Measurements from ENCODE around the gene SLC25A25.

Gene SLC25A25

DNA sequence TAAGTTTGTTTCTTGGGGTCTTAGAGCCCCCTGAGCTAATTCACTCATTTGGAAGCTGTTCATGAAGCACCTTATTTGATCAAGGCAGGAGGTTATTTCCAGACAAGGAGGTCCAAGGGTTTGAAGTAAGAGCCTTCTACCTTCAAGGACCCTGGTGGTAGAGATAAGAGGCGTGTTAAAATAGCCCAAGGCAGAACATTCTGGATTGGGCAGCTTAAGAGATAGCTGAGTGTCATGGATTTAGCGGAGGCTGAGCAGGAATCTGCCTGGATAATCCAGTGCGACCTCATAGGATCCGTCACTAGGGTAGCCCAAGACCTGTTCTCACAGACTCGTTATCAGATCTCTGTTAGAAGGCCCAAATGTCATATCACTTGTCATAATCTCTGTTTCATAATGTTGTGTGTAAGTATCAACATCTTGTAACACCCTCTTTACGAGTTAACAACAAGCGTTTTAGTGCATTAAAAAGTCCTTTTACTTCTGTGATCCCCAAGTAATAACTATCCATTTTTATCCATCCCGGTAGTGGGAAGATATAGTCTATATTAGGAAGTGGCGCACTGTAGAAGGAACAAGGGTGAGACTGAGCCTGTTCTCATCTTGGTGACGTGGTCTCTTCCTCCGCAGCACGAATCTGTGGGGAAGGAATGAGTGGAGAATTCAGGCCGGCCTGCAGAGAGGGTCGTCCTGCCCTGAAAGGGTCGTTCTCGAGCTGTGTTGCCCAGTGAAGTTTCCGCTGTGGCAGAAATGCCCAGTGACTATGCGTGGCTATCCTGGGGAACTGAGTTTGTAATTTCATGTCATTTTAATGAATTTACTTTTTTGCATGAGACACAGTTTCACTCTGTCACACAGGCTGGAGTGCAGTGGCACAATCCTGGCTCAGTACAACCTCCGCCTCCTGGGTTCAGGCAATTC is 28.8 kb downstream of the SLC25A25 start:
- no peak for DNase-seq (ENCODE audit: low spot score)

- no peak for DNase-seq (ENCODE audit: low spot score)
Observed at GRCh38 chr9:128097543-128098296, 29.7 kb downstream of the SLC25A25 start.

DNA sequence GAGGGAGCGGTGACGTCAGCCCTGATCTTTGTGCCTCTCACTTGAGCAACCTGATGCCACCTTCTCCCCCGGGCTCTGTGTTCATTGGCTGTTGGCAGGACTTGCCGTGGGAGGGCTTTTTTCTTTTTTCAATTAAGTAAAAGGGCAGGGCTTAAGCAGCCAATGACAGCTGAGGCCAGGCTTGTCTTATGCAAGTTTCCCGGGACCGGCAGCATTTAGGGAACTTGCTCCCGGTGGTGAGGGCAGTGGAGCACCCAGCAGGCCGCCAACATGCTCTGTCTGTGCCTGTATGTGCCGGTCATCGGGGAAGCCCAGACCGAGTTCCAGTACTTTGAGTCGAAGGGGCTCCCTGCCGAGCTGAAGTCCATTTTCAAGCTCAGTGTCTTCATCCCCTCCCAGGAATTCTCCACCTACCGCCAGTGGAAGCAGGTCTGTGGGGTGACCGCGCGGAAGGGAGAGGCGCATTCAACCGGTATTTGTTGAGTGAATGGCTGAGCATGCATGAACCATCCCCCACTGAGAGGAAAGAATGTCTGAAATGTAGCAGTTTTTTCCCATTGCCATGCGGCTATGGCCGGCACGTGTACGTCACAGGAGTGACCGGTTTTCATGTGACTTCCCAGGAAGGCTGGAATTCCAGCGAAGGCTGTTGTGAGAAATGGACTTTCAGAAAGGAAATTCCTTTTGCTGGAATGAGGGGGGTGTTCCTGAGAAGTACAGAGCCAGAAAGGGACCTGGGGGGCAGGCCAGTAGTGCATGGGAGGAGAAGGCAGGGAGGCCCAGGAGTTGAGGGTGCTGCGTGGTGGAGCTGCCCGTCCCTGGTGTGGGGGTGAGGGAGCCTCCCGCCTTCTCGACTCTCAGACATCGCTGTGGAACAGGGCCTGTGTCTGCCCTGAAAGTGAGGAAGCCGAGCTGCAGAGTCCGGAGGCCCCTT is 30.5 kb downstream of the SLC25A25 start:
- DNase-seq (ENCODE audit: low spot score): peak; percentile 87

DNA sequence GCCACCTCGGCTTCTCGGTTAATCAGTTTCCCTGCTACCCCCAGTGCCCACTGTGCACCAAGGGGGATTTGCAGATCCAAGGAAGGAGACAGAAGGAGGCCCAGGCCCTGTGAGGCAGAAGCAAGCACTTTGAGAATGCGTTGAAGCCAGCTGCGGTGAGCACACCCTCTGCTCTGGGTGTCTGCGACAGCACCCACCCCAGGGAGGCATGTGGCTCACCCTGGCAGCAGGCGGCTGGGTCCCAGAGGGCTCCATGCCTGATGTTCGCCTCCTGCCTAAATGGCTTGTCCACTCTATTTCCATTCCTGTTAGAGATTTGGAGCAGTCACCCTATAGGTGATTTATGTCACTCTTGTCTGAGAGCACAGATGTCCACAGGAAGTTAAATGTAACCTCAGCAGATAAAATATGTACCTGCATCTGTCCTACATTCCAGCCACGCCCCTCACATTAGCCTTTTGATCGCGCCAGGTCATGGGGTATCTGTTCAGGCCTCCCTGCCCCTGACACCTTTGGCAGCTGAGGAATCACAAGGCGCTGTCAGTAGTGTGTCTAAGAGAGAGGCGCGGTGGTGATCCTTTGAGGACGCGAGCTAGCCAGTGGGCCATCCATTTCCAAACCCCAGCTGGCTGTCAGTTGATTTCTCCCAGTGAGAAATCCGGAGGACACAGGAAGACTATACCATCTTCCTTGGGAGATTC is 31.3 kb downstream of the SLC25A25 start:
- no peak for DNase-seq (ENCODE audit: low spot score)

DNA sequence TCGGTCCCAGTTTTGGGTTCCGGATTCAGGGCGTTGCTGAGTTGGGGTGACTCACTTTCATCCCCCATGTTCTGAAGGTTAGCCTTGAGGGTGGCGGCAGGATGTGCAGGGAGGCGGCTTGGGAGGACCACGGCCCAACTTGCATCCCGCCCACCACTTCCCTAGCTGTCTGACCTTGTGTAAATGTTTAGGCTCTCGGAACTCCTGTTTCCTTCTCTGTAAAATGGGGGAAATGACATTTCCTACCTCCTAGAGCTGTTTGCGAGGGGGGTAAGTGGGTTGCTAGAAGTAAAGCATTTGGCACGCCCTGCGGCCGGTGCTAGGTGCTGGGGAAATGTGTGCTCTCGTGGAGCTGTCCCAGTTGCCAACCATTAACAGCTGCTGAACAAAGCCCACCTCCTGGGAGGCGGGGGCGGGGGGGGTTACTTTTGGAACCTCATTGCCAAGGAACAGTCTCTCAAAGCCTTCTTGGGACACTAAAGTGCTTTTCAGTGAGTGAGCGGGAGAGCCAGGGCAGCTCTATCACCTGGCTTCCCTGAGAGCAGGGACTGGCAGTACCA is 32.0 kb downstream of the SLC25A25 start:
- DNase-seq (ENCODE audit: low spot score): no peak

DNA sequence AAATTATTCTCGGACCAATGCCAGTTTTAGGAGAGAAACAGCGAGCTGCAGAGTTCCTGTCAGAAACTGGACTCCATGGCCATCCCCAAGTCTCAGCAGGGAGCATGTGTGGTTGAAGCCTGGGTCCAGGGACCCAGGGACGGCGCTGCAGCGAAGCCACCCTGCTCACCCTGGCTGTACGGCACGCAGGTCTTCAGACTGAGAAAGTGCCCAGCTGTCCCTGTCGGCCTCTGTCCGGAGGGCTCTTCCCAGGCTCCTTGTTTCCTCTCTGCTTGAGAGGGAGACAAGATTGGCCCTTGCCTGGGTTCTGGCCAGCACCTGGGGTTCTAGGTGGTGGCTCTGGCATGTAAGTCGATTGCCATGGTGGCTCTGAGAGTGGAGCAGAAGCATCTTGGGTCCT is 32.5 kb downstream of the SLC25A25 start:
- no peak for DNase-seq (ENCODE audit: low spot score)

DNA sequence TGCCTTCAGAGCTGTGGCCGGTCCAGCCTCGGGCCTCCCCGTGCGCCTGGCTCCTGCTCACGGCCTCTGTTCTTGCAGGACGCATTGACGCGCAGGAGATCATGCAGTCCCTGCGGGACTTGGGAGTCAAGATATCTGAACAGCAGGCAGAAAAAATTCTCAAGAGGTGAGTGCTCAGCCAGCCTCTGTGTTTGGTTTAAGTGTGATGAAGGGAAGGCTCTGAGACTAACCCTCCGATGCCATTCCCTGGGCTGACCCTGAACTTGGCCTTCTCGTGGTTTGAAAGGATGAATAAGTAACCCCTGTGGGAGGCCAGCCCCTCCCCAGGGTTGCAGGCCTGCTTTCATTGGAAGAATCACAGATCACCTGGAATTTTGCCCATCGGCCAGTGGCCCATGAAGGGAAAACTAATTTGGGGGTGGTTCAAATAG is 33.2 kb downstream of the SLC25A25 start:
- DNase-seq (ENCODE audit: low spot score): no peak

DNA sequence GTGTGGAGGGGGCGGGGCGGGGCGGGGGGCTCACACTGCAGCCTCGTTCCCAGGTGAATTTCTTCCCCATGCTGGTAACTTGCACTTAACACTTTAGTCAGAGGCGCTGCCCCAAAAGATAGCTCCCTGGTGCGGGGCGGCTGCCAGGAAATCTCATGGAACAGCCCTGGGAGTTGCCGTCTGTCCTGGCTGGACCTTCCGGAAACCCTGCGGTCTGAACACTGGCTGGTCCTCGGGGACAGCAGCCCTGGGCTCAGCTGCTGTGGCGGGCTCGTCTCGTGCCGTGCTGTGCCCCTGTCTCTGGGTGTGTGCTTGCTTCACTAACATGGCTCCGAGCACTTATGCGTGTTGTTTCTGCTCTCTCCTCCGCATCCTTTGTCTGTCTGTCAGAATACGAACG is 33.7 kb downstream of the SLC25A25 start:
- no peak for DNase-seq (ENCODE audit: low spot score)

- no peak for DNase-seq (ENCODE audit: low spot score)
Observed at GRCh38 chr9:128102196-128102595, 34.2 kb downstream of the SLC25A25 start.

DNA sequence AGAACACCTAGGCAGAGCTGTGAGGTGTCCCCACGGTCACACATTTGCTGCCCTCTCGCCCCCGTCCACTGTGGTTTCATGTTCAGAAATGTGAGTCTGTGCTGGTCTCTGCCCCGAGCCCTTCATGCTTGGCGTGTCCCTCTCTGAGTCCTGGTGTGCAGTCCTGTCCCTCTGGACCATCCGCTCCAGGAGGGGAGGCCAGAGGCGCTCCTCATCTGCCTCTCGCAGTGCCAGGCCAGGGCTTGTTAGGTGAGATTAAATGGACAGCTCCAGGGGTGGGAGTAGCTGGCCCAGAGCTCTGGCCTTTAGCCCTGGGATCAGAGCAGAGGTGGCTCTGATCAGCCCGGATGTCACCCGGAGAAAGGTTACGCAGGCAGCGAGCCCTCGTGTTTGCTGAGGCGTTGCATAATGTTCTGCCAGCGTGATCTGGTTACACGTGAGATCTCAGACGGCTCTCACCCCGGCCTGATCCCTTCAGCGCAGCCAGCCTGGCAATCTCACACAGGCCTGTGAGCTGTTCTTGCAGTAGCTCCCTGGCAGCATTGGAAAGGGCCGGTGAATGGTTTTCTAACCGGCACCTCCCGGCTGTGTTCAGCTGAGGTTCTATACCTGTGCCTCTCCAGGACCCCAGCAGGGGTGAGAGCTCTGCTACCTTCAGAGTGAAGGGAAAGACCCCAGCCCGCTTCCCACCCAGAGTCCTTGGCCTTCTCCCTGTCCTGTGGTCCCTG is 35.0 kb downstream of the SLC25A25 start:
- DNase-seq (ENCODE audit: low spot score): no peak

- DNase-seq (ENCODE audit: low spot score): no peak
Observed at GRCh38 chr9:128103589-128103962, 35.5 kb downstream of the SLC25A25 start.

DNA sequence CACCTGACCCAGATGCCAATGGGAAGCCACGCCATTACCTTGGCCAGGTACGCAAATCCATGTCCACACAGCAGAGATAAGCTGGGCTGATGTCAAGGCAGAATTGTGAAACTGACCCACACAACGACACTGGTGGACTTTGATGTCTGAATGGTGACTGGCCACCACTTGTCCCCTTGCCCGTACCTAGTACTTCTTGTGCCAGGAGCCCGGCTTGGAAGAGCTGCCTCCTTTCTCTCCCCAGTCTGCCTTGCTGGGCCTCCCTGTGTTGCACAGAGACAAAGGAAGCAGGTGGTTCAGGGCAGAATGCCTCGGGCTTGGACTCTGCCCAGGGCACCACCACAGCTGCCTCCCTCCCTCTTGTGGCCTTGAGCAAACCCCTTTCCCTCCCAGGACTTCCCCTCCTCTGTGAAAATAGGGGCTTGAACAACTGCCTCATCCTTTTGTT is 36.2 kb downstream of the SLC25A25 start:
- DNase-seq (ENCODE audit: low spot score): no peak

- DNase-seq (ENCODE audit: low spot score): no peak
Observed at GRCh38 chr9:128105538-128106175, 37.6 kb downstream of the SLC25A25 start.

DNA sequence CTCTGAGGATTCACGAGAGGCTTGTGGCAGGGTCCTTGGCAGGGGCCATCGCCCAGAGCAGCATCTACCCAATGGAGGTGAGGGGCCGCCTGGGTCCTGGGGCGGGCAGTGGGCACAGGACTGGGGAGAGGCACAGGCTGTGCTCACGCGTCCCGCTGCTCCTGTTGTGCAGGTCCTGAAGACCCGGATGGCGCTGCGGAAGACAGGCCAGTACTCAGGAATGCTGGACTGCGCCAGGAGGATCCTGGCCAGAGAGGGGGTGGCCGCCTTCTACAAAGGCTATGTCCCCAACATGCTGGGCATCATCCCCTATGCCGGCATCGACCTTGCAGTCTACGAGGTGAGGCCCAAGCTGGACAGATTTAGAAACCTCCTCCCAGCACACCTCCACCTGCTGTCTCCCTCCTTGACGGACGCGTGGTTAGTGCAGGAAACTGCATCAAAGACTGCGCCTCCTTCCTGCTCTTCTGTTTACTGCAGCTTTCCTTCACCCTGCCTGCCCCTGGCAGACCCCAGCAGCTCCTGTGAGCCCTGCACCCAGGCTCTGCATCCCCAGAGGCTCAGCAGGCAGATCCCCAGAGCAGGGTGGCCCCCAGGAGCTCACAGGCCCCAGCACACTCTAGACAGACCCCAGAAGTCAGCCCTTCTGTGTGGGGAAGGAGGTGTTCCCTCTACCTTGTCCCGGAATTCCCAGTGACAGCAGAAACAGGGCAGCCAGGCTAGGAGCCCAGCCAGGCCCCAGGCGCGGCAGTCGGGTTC is 38.3 kb downstream of the SLC25A25 start:
- no peak for DNase-seq (ENCODE audit: low spot score)

GRCh38 chr9:128106940-128107467 is 39.0 kb downstream of the SLC25A25 start:
- DNase-seq (ENCODE audit: low spot score): no peak

DNA sequence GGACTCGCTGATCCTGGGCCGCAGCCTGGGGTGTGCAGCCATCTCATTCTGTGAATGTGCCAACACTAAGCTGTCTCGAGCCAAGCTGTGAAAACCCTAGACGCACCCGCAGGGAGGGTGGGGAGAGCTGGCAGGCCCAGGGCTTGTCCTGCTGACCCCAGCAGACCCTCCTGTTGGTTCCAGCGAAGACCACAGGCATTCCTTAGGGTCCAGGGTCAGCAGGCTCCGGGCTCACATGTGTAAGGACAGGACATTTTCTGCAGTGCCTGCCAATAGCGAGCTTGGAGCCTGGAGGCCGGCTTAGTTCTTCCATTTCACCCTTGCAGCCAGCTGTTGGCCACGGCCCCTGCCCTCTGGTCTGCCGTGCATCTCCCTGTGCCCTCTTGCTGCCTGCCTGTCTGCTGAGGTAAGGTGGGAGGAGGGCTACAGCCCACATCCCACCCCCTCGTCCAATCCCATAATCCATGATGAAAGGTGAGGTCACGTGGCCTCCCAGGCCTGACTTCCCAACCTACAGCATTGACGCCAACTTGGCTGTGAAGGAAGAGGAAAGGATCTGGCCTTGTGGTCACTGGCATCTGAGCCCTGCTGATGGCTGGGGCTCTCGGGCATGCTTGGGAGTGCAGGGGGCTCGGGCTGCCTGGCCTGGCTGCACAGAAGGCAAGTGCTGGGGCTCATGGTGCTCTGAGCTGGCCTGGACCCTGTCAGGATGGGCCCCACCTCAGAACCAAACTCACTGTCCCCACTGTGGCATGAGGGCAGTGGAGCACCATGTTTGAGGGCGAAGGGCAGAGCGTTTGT is 39.6 kb downstream of the SLC25A25 start:
- no peak for DNase-seq (ENCODE audit: low spot score)

DNA sequence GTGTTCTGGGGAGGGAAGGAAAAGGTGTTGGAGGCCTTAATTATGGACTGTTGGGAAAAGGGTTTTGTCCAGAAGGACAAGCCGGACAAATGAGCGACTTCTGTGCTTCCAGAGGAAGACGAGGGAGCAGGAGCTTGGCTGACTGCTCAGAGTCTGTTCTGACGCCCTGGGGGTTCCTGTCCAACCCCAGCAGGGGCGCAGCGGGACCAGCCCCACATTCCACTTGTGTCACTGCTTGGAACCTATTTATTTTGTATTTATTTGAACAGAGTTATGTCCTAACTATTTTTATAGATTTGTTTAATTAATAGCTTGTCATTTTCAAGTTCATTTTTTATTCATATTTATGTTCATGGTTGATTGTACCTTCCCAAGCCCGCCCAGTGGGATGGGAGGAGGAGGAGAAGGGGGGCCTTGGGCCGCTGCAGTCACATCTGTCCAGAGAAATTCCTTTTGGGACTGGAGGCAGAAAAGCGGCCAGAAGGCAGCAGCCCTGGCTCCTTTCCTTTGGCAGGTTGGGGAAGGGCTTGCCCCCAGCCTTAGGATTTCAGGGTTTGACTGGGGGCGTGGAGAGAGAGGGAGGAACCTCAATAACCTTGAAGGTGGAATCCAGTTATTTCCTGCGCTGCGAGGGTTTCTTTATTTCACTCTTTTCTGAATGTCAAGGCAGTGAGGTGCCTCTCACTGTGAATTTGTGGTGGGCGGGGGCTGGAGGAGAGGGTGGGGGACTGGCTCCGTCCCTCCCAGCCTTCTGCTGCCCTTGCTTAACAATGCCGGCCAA is 40.4 kb downstream of the SLC25A25 start:
- DNase-seq (ENCODE audit: low spot score): no peak

All from AG08396 (cell line).